ENCODE results near the gene ST3GAL2.

Gene ST3GAL2

GRCh38 chr16:70467113-70467512 is 28.2 kb upstream of the ST3GAL2 start:
- H3K36me3 ChIP-seq (ENCODE audit: control insufficient read depth in 2 of 2, insufficient read depth in 2 of 2, low read length in 2 of 2), result peaks cover 21 to 39% of the 10 kb centered on the region in 2 donors
- no peak overlapping the region for H3K4me3 ChIP-seq (ENCODE audit: low read length in 2 of 2)
- H3K9ac ChIP-seq (ENCODE audit: low read depth in 1 of 2, low read length in 2 of 2), result no peak overlapping the region
- H3K27me3 ChIP-seq (ENCODE audit: control insufficient read depth in 2 of 2, insufficient read depth in 2 of 2, low read length in 2 of 2), result no peaks in the 10 kb centered on the region
- H3K27ac ChIP-seq (ENCODE audit: low read depth in 2 of 2, low read length in 2 of 2), result no peak overlapping the region
- H3K9me3 ChIP-seq (ENCODE audit: control insufficient read depth in 2 of 2, low read length in 2 of 2), result no peaks in the 10 kb centered on the region
- H3K4me1 ChIP-seq (ENCODE audit: control insufficient read depth in 2 of 2, insufficient read depth in 2 of 2, low read length in 2 of 2), result no peaks in the 10 kb centered on the region

DNA sequence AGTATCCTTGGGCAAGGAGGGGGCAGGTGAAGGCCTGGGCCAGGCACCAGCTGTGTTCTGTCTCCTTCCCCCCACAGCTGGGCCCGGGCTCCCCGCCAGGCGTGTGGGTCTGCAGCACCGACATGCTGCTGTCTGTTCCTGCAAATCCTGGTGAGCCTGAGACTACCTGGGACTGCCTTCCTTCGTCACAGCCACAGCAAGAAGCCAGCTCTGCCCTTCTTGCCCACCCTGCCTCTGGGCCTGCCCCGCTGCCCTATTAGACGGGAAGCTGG is 27.8 kb upstream of the ST3GAL2 start:
- H3K27ac ChIP-seq (ENCODE audit: low read depth in 2 of 2, low read length in 2 of 2), result no peak overlapping the region
- peaks cover 21 to 39% of the 10 kb centered on the region in 2 donors for H3K36me3 ChIP-seq (ENCODE audit: control insufficient read depth in 2 of 2, insufficient read depth in 2 of 2, low read length in 2 of 2)
- no peak overlapping the region for H3K4me3 ChIP-seq (ENCODE audit: low read length in 2 of 2)
- H3K9ac ChIP-seq (ENCODE audit: low read depth in 1 of 2, low read length in 2 of 2), result no peak overlapping the region
- no peaks in the 10 kb centered on the region for H3K27me3 ChIP-seq (ENCODE audit: control insufficient read depth in 2 of 2, insufficient read depth in 2 of 2, low read length in 2 of 2)
- no peaks in the 10 kb centered on the region for H3K9me3 ChIP-seq (ENCODE audit: control insufficient read depth in 2 of 2, low read length in 2 of 2)
- H3K4me1 ChIP-seq (ENCODE audit: control insufficient read depth in 2 of 2, insufficient read depth in 2 of 2, low read length in 2 of 2), result no peaks in the 10 kb centered on the region

- Histone ChIP-seq H3K27me3 (ENCODE audit: control insufficient read depth in 2 of 2, insufficient read depth in 2 of 2, low read length in 2 of 2) (no peaks in the 10 kb centered on the region), H3K9ac (ENCODE audit: low read depth in 1 of 2, low read length in 2 of 2) (no peak overlapping the region), H3K27ac (ENCODE audit: low read depth in 2 of 2, low read length in 2 of 2) (no peak overlapping the region), H3K4me3 (ENCODE audit: low read length in 2 of 2) (no peak overlapping the region), H3K4me1 (ENCODE audit: control insufficient read depth in 2 of 2, insufficient read depth in 2 of 2, low read length in 2 of 2) (no peaks in the 10 kb centered on the region), H3K9me3 (ENCODE audit: control insufficient read depth in 2 of 2, low read length in 2 of 2) (no peaks in the 10 kb centered on the region), H3K36me3 (ENCODE audit: control insufficient read depth in 2 of 2, insufficient read depth in 2 of 2, low read length in 2 of 2) (peaks cover 21 to 39% of the 10 kb centered on the region in 2 donors)
Measured at GRCh38 chr16:70465999-70466804, 27.3 kb upstream of the ST3GAL2 start.

- no peak overlapping the region for H3K4me3 ChIP-seq (ENCODE audit: low read length in 2 of 2)
- H3K27ac ChIP-seq (ENCODE audit: low read depth in 2 of 2, low read length in 2 of 2), result no peak overlapping the region
- H3K36me3 ChIP-seq (ENCODE audit: control insufficient read depth in 2 of 2, insufficient read depth in 2 of 2, low read length in 2 of 2), result peaks cover 21 to 32% of the 10 kb centered on the region in 2 donors
- no peak overlapping the region for H3K9ac ChIP-seq (ENCODE audit: low read depth in 1 of 2, low read length in 2 of 2)
- H3K27me3 ChIP-seq (ENCODE audit: control insufficient read depth in 2 of 2, insufficient read depth in 2 of 2, low read length in 2 of 2), result no peaks in the 10 kb centered on the region
- no peaks in the 10 kb centered on the region for H3K4me1 ChIP-seq (ENCODE audit: control insufficient read depth in 2 of 2, insufficient read depth in 2 of 2, low read length in 2 of 2)
- no peaks in the 10 kb centered on the region for H3K9me3 ChIP-seq (ENCODE audit: control insufficient read depth in 2 of 2, low read length in 2 of 2)
Measured at GRCh38 chr16:70463235-70463634, 24.3 kb upstream of the ST3GAL2 start.

DNA sequence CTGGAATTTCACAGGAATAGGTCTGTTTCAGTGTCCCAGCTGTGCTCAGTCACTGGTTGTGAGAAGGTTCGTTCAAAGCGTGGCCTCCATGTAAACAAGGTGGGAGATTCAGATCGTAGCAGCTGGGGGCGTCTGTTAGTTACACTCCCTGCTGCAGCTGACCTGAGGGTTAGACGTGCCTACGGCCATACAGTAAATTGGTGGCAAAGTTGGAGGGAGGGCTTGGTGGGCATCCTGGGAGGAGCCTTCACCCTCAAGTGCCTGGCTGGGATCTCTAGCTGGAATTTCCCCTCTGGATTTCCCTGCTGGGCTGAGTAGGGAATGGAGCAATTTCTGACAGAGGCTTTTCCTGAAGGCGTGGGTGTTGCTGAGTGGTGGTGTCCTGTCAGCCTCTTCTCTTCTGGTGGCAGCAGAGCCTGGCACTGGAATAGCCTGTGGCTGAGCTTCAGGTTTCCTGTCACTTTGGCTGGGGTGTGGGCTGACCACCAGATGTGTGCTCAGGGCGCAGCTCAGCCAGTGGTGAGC is 21.9 kb upstream of the ST3GAL2 start:
- H3K27me3 ChIP-seq (ENCODE audit: control insufficient read depth in 2 of 2, insufficient read depth in 2 of 2, low read length in 2 of 2), result no peaks in the 10 kb centered on the region
- no peak overlapping the region for H3K9ac ChIP-seq (ENCODE audit: low read depth in 1 of 2, low read length in 2 of 2)
- H3K36me3 ChIP-seq (ENCODE audit: control insufficient read depth in 2 of 2, insufficient read depth in 2 of 2, low read length in 2 of 2), result peaks cover 13 to 19% of the 10 kb centered on the region in 2 donors
- H3K4me3 ChIP-seq (ENCODE audit: low read length in 2 of 2), result no peak overlapping the region
- no peak overlapping the region for H3K27ac ChIP-seq (ENCODE audit: low read depth in 2 of 2, low read length in 2 of 2)
- peaks cover 0 to 4% of the 10 kb centered on the region in 2 donors for H3K4me1 ChIP-seq (ENCODE audit: control insufficient read depth in 2 of 2, insufficient read depth in 2 of 2, low read length in 2 of 2)
- no peaks in the 10 kb centered on the region for H3K9me3 ChIP-seq (ENCODE audit: control insufficient read depth in 2 of 2, low read length in 2 of 2)

GRCh38 chr16:70457446-70458166 is 18.7 kb upstream of the ST3GAL2 start:
- Histone ChIP-seq H3K4me3 (ENCODE audit: low read length in 2 of 2) (no peak overlapping the region), H3K27me3 (ENCODE audit: control insufficient read depth in 2 of 2, insufficient read depth in 2 of 2, low read length in 2 of 2) (no peaks in the 10 kb centered on the region), H3K9me3 (ENCODE audit: control insufficient read depth in 2 of 2, low read length in 2 of 2) (no peaks in the 10 kb centered on the region), H3K9ac (ENCODE audit: low read depth in 1 of 2, low read length in 2 of 2) (no peak overlapping the region), H3K4me1 (ENCODE audit: control insufficient read depth in 2 of 2, insufficient read depth in 2 of 2, low read length in 2 of 2) (peaks cover 0 to 8% of the 10 kb centered on the region in 2 donors), H3K27ac (ENCODE audit: low read depth in 2 of 2, low read length in 2 of 2) (no peak overlapping the region), H3K36me3 (ENCODE audit: control insufficient read depth in 2 of 2, insufficient read depth in 2 of 2, low read length in 2 of 2) (no peaks in the 10 kb centered on the region)

DNA sequence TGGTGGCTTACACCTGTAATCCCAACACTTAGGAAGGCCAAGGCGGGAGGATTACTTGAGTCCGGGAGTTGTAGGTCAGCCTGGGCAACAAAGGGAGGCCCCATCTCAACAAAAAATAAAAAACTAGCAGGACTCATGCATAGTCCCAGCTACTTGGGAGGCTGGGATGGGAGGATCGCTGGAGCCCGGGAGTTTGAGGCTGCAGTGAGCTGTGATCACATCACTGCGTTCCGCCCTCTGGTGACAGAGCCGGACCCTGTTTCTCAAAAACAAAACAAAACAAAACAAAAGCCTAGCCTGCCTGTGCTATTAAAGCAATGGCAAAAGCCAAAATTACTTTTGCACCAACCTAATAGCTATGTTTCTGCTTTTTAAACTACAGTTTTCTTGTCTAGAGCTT is 17.0 kb upstream of the ST3GAL2 start:
- no peak overlapping the region for H3K4me3 ChIP-seq (ENCODE audit: low read length in 2 of 2)
- no peaks in the 10 kb centered on the region for H3K27me3 ChIP-seq (ENCODE audit: control insufficient read depth in 2 of 2, insufficient read depth in 2 of 2, low read length in 2 of 2)
- no peaks in the 10 kb centered on the region for H3K36me3 ChIP-seq (ENCODE audit: control insufficient read depth in 2 of 2, insufficient read depth in 2 of 2, low read length in 2 of 2)
- H3K4me1 ChIP-seq (ENCODE audit: control insufficient read depth in 2 of 2, insufficient read depth in 2 of 2, low read length in 2 of 2), result peaks cover 0 to 8% of the 10 kb centered on the region in 2 donors
- H3K9ac ChIP-seq (ENCODE audit: low read depth in 1 of 2, low read length in 2 of 2), result no peak overlapping the region
- no peaks in the 10 kb centered on the region for H3K9me3 ChIP-seq (ENCODE audit: control insufficient read depth in 2 of 2, low read length in 2 of 2)
- no peak overlapping the region for H3K27ac ChIP-seq (ENCODE audit: low read depth in 2 of 2, low read length in 2 of 2)

GRCh38 chr16:70454222-70455034 is 15.5 kb upstream of the ST3GAL2 start, which contains the start of gene FCSK:
TSS of gene FCSK (plus strand) at chr16:70454595. CDS start at chr16:70463191, 8,596 bp downstream.
- Histone ChIP-seq H3K27ac (ENCODE audit: low read depth in 2 of 2, low read length in 2 of 2) (peak within 1 kb of the TSS; percentile 93 to 96), H3K9ac (ENCODE audit: low read depth in 1 of 2, low read length in 2 of 2) (peak within 1 kb of the TSS; percentile 80 to 84), H3K4me3 (ENCODE audit: low read length in 2 of 2) (peak within 1 kb of the TSS; percentile 86 to 88)

GRCh38 chr16:70453892-70454221 is 15.0 kb upstream of the ST3GAL2 start:
- H3K9me3 ChIP-seq (ENCODE audit: control insufficient read depth in 2 of 2, low read length in 2 of 2), result no peaks in the 10 kb centered on the region
- peak overlapping the region; percentile 86 to 88 for H3K4me3 ChIP-seq (ENCODE audit: low read length in 2 of 2)
- H3K27ac ChIP-seq (ENCODE audit: low read depth in 2 of 2, low read length in 2 of 2), result peak overlapping the region; percentile 93 to 96
- H3K9ac ChIP-seq (ENCODE audit: low read depth in 1 of 2, low read length in 2 of 2), result peak overlapping the region; percentile 80 to 84
- peaks cover 0 to 8% of the 10 kb centered on the region in 2 donors for H3K4me1 ChIP-seq (ENCODE audit: control insufficient read depth in 2 of 2, insufficient read depth in 2 of 2, low read length in 2 of 2)
- H3K27me3 ChIP-seq (ENCODE audit: control insufficient read depth in 2 of 2, insufficient read depth in 2 of 2, low read length in 2 of 2), result no peaks in the 10 kb centered on the region
- no peaks in the 10 kb centered on the region for H3K36me3 ChIP-seq (ENCODE audit: control insufficient read depth in 2 of 2, insufficient read depth in 2 of 2, low read length in 2 of 2)

More at GRCh38 chr16:70454222-70455034, 15.5 kb upstream of the ST3GAL2 start, which contains the start of gene FCSK:
- Histone ChIP-seq H3K9me3 (ENCODE audit: control insufficient read depth in 2 of 2, low read length in 2 of 2) (no peaks in the 10 kb centered on the region), H3K4me1 (ENCODE audit: control insufficient read depth in 2 of 2, insufficient read depth in 2 of 2, low read length in 2 of 2) (peaks cover 0 to 8% of the 10 kb centered on the region in 2 donors), H3K36me3 (ENCODE audit: control insufficient read depth in 2 of 2, insufficient read depth in 2 of 2, low read length in 2 of 2) (no peaks in the 10 kb centered on the region), H3K27me3 (ENCODE audit: control insufficient read depth in 2 of 2, insufficient read depth in 2 of 2, low read length in 2 of 2) (no peaks in the 10 kb centered on the region)

Data from mucosa of rectum (tissue), 2 donors.